Measurements from ENCODE around the gene TMEM40. TPM values are rescaled to one million over a fixed set of nuclear protein-coding genes. Genes with fewer than 3 reads are reported as not detected.

TMEM40 gene
- total RNA-seq, 1 donor: not detected

GRCh38 chr3:12758025-12758781 is 856 bp downstream of the TMEM40 start:
- peak overlapping the region; percentile 83 for H2AFZ ChIP-seq (ENCODE audit: low read length)
- H3K36me3 ChIP-seq (ENCODE audit: insufficient read depth, low read length): no peaks in the 10 kb centered on the region
- no peaks in the 10 kb centered on the region for H3K79me2 ChIP-seq (ENCODE audit: insufficient read depth, low read length)
- H3K4me1 ChIP-seq (ENCODE audit: insufficient read depth, low read length): peaks cover 14% of the 10 kb centered on the region
- DNase-seq (ENCODE audit: insufficient read length, low spot score, missing footprints): peak; percentile 91
- H3K4me2 ChIP-seq (ENCODE audit: insufficient read depth, low read length): peak overlapping the region; percentile 51
- H3K27me3 ChIP-seq (ENCODE audit: insufficient read depth, low read length): no peaks in the 10 kb centered on the region
- TF ChIP-seq CTCF (IDR thresholded peaks at IDR 0.05; ENCODE audit: extremely low read depth, low read depth, low read length): no peak
- no peaks in the 10 kb centered on the region for H4K20me1 ChIP-seq (ENCODE audit: insufficient read depth, low read length)
- no peak overlapping the region for H3K4me3 ChIP-seq (ENCODE audit: insufficient read depth, low read length)
- peak overlapping the region; percentile 24 for H3K27ac ChIP-seq (ENCODE audit: low read depth, low read length)
- no peaks in the 10 kb centered on the region for H3K9me3 ChIP-seq (ENCODE audit: low read depth, low read length)

- no peaks in the 10 kb centered on the region for H3K27me3 ChIP-seq (ENCODE audit: insufficient read depth, low read length)
Measured at GRCh38 chr3:12756635-12757034, 2.4 kb downstream of the TMEM40 start.

GRCh38 chr3:12756175-12756574 is 2.9 kb downstream of the TMEM40 start:
- H3K4me2 ChIP-seq (ENCODE audit: insufficient read depth, low read length): no peak overlapping the region
- no peaks in the 10 kb centered on the region for H4K20me1 ChIP-seq (ENCODE audit: insufficient read depth, low read length)
- H3K9me3 ChIP-seq (ENCODE audit: low read depth, low read length): no peaks in the 10 kb centered on the region
- no peaks in the 10 kb centered on the region for H3K27me3 ChIP-seq (ENCODE audit: insufficient read depth, low read length)
- TF ChIP-seq CTCF (IDR thresholded peaks at IDR 0.05; ENCODE audit: extremely low read depth, low read depth, low read length): no peak
- no peak overlapping the region for H3K4me3 ChIP-seq (ENCODE audit: insufficient read depth, low read length)
- no peak for DNase-seq (ENCODE audit: insufficient read length, low spot score, missing footprints)
- no peak overlapping the region for H3K27ac ChIP-seq (ENCODE audit: low read depth, low read length)
- H2AFZ ChIP-seq (ENCODE audit: low read length): no peak overlapping the region
- no peaks in the 10 kb centered on the region for H3K36me3 ChIP-seq (ENCODE audit: insufficient read depth, low read length)
- no peaks in the 10 kb centered on the region for H3K79me2 ChIP-seq (ENCODE audit: insufficient read depth, low read length)
- H3K4me1 ChIP-seq (ENCODE audit: insufficient read depth, low read length): peaks cover 14% of the 10 kb centered on the region

More at GRCh38 chr3:12756635-12757034, 2.4 kb downstream of the TMEM40 start:
- Histone ChIP-seq H3K4me3 (ENCODE audit: insufficient read depth, low read length) (no peak overlapping the region), H3K79me2 (ENCODE audit: insufficient read depth, low read length) (no peaks in the 10 kb centered on the region), H3K36me3 (ENCODE audit: insufficient read depth, low read length) (no peaks in the 10 kb centered on the region), H3K27ac (ENCODE audit: low read depth, low read length) (no peak overlapping the region), H3K9me3 (ENCODE audit: low read depth, low read length) (no peaks in the 10 kb centered on the region), H3K4me2 (ENCODE audit: insufficient read depth, low read length) (no peak overlapping the region), H4K20me1 (ENCODE audit: insufficient read depth, low read length) (no peaks in the 10 kb centered on the region), H2AFZ (ENCODE audit: low read length) (peak overlapping the region; percentile 22), H3K4me1 (ENCODE audit: insufficient read depth, low read length) (peaks cover 14% of the 10 kb centered on the region)
- DNase-seq (ENCODE audit: insufficient read length, low spot score, missing footprints): no peak
- TF ChIP-seq CTCF (IDR thresholded peaks at IDR 0.05; ENCODE audit: extremely low read depth, low read depth, low read length): no peak

- H3K79me2 ChIP-seq (ENCODE audit: insufficient read depth, low read length): no peaks in the 10 kb centered on the region
- H3K9me3 ChIP-seq (ENCODE audit: low read depth, low read length): no peaks in the 10 kb centered on the region
- no peak for TF ChIP-seq CTCF (IDR thresholded peaks at IDR 0.05; ENCODE audit: extremely low read depth, low read depth, low read length)
Measured at GRCh38 chr3:12755754-12756153, 3.3 kb downstream of the TMEM40 start.

More at GRCh38 chr3:12755754-12756153, 3.3 kb downstream of the TMEM40 start:
- no peaks in the 10 kb centered on the region for H3K27me3 ChIP-seq (ENCODE audit: insufficient read depth, low read length)
- no peaks in the 10 kb centered on the region for H4K20me1 ChIP-seq (ENCODE audit: insufficient read depth, low read length)
- no peak for DNase-seq (ENCODE audit: insufficient read length, low spot score, missing footprints)
- no peak overlapping the region for H2AFZ ChIP-seq (ENCODE audit: low read length)
- no peak overlapping the region for H3K27ac ChIP-seq (ENCODE audit: low read depth, low read length)
- no peak overlapping the region for H3K4me3 ChIP-seq (ENCODE audit: insufficient read depth, low read length)
- no peaks in the 10 kb centered on the region for H3K36me3 ChIP-seq (ENCODE audit: insufficient read depth, low read length)
- no peak overlapping the region for H3K4me2 ChIP-seq (ENCODE audit: insufficient read depth, low read length)
- H3K4me1 ChIP-seq (ENCODE audit: insufficient read depth, low read length): peaks cover 18% of the 10 kb centered on the region

Data from osteoblast (primary cell).